B cell (primary cell): ENCODE data around the gene UNC5A. TPM values are rescaled to one million over a fixed set of nuclear protein-coding genes. Genes with fewer than 3 reads are reported as not detected.

ENCODE experiments used
- ATAC-seq: fragments of 200-7000 bp; cut with Tn5 transposase; one replicate; pipeline ENCODE4 v1.10.0; 2021; ENCODE audit warnings: low read depth, mild to moderate bottlenecking, moderate number of reproducible peaks, moderate library complexity
- CTCF ChIA-PET: fragments of 350-600 bp; sonication (Branson Sonifier 250); formaldehyde crosslinking; loops from one replicate; lab custom pipeline; 2021; ENCODE audit warnings: antibody characterized with exemption, inconsistent platforms; lab: Charles Lee
- POLR2A ChIA-PET: fragments of 350-600 bp; sonication (Branson Sonifier 250); formaldehyde crosslinking; loops from one replicate; lab custom pipeline; 2021; ENCODE audit warnings: antibody characterized with exemption; lab: Charles Lee
- DNase-seq: peaks from one replicate; pipeline ENCODE4 v3.0.0; 2013
- H2AFZ ChIP-seq: 2 replicates; pipeline ENCODE4 v1.6.1; 2012; ENCODE audit warnings: mild to moderate bottlenecking, low read depth, low read length; ENCODE audit not compliant: insufficient read depth, poor library complexity, severe bottlenecking
- H3K27ac ChIP-seq, 2 donors: 1 replicate in 1 of 2; 2 replicates in 1 of 2; pipeline ENCODE4 v1.5.1; 2012 to 2013; ENCODE audit warnings: low read length in 2 of 2, mild to moderate bottlenecking in 2 of 2, moderate library complexity in 1 of 2
- H3K27me3 ChIP-seq, 4 experiments: fragments of 200-600 bp in 1 of 4; sonication (generic) in 1 of 4; replicated peaks in 1 of 4; 1 replicate in 2 of 4; 2 replicates in 2 of 4; pipeline versions ENCODE4 v1.6.1 to v1.7.0; 2013 to 2016; ENCODE audit warnings: low read length in 3 of 4, mild to moderate bottlenecking in 2 of 4, mixed read lengths in 1 of 4, moderate library complexity in 1 of 4; ENCODE audit not compliant: insufficient read depth in 4 of 4, control insufficient read depth in 3 of 4; ENCODE audit errors: control extremely low read depth in 1 of 4
- H3K36me3 ChIP-seq, 2 experiments: replicated peaks in 1 of 2; 1 replicate in 1 of 2; 2 replicates in 1 of 2; pipeline versions ENCODE4 v1.6.1 to v1.7.1; 2013; ENCODE audit warnings: low read length in 1 of 2; ENCODE audit not compliant: insufficient read depth in 2 of 2, control insufficient read depth in 1 of 2; ENCODE audit errors: control extremely low read depth in 1 of 2, extremely low read depth in 1 of 2
- H3K4me1 ChIP-seq, 2 donors: fragments of 200-600 bp in 1 of 2; sonication (generic) in 1 of 2; 1 replicate in 1 of 2; 2 replicates in 1 of 2; pipeline versions ENCODE4 v1.5.1 to v1.6.1; 2013 to 2017; ENCODE audit warnings: low read length in 2 of 2; ENCODE audit not compliant: control insufficient read depth in 2 of 2, insufficient read depth in 2 of 2
- H3K4me2 ChIP-seq: replicated peaks from 2 replicates; pipeline ENCODE3; 2012; ENCODE audit warnings: mild to moderate bottlenecking, low read depth, low read length; ENCODE audit not compliant: poor library complexity, severe bottlenecking
- H3K4me3 ChIP-seq, 5 experiments: fragments of 200-600 bp in 1 of 5; sonication (generic) in 1 of 5; 1 replicate in 3 of 5; 2 replicates in 2 of 5; pipeline versions ENCODE4 v1.5.1 to v1.7.0; 2011 to 2016; ENCODE audit warnings: low read length in 4 of 5, mild to moderate bottlenecking in 4 of 5, low read depth in 2 of 5, control low read depth in 1 of 5, moderate library complexity in 1 of 5; ENCODE audit not compliant: insufficient read depth in 1 of 5; ENCODE audit errors: control extremely low read depth in 1 of 5, extremely low read depth in 1 of 5
- H3K79me2 ChIP-seq: fragments of 200-600 bp; sonication (generic); one replicate; pipeline ENCODE4 v1.6.0; 2016; ENCODE audit warnings: low read length; ENCODE audit not compliant: control insufficient read depth, insufficient read depth
- H3K9ac ChIP-seq: fragments of 200-600 bp; sonication (generic); 2 replicates; pipeline ENCODE4 v1.6.1; 2017; ENCODE audit warnings: mild to moderate bottlenecking, low read length, moderate library complexity
- H3K9me3 ChIP-seq, 3 donors: one replicate each; pipeline versions ENCODE4 v1.6.1 to v1.7.1; 2013; ENCODE audit warnings: low read length in 2 of 3; ENCODE audit not compliant: control insufficient read depth in 2 of 3, insufficient read depth in 1 of 3; ENCODE audit errors: control extremely low read depth in 1 of 3
- H4K20me1 ChIP-seq: 2 replicates; pipeline ENCODE4 v1.6.0; 2012; ENCODE audit warnings: mild to moderate bottlenecking, low read length; ENCODE audit not compliant: insufficient read depth, control insufficient read depth, poor library complexity, severe bottlenecking
- H3K27ac Mint-ChIP-seq: one replicate; pipeline ENCODE4 v1.8.0; 2021; ENCODE audit warnings: mixed read lengths
- H3K27me3 Mint-ChIP-seq: one replicate; pipeline ENCODE4 v1.8.0; 2021; ENCODE audit warnings: mixed read lengths
- H3K4me1 Mint-ChIP-seq: one replicate; pipeline ENCODE4 v1.8.0; 2021; ENCODE audit warnings: mixed read lengths
- H3K4me3 Mint-ChIP-seq: one replicate; pipeline ENCODE4 v1.8.0; 2021; ENCODE audit warnings: mixed read lengths
- H3K9me3 Mint-ChIP-seq: one replicate; pipeline ENCODE4 v1.8.0; 2022; ENCODE audit warnings: mixed read lengths; ENCODE audit not compliant: insufficient read depth
- CTCF ChIP-seq: fragments of 200-600 bp; IDR thresholded peaks from one replicate; pipeline ENCODE4 v1.8.0; 2022; ENCODE audit warnings: antibody characterized with exemption, mild to moderate bottlenecking
- EZH2 ChIP-seq: IDR thresholded peaks from 2 replicates; pipeline ENCODE4 v1.6.1; 2012; ENCODE audit warnings: borderline replicate concordance, low read depth, mild to moderate bottlenecking, moderate library complexity, low read length; ENCODE audit not compliant: insufficient read depth, poor library complexity, severe bottlenecking
- WGBS: methylation state at CpG from one replicate; pipeline ENCODE4 v1.1.5; 2013; ENCODE audit warnings: missing lambda C conversion rate; ENCODE audit not compliant: insufficient coverage; 5-methylcytosine and 5-hydroxymethylcytosine counted together
- intact Hi-C: fragments of 100-400 bp; cut with micrococcal nuclease; formaldehyde crosslinking; loops from one replicate; pipeline ENCODE4 v1.10.0; 2022
- polyA plus RNA-seq: library from polyadenylated mRNA; depleted of rRNA; stranded (reverse); fragments of >200 nt; gene quantifications from 2 replicates; pipeline ENCODE4 v1.2.3, GENCODE V29; 2012
- total RNA-seq, 2 donors: library from RNA; stranded (reverse); fragments of 120-200 nt in 1 of 2; gene quantifications; 1 replicate in 1 of 2; 2 replicates in 1 of 2; pipeline versions ENCODE4 v1.2.3 to v1.2.4, GENCODE V29; 2013 to 2022

The UNC5A gene
- total and polyA plus RNA-seq, 2 donors (not counting 1 experiment from before 2014, with no cell fraction given): not detected

GRCh38 chr5:176884571-176884890 is 74.2 kb downstream of the UNC5A start:
- H3K79me2 ChIP-seq: no peaks in the 10 kb centered on the region
- no peak overlapping the region for H3K27ac ChIP-seq
- 84% methylated on average over 4 of the region's 4 CpGs for WGBS
- ChIA-PET POLR2A (no interaction called here), CTCF (no interaction called here)
- H3K9me3 ChIP-seq: no peaks in the 10 kb centered on the region
- no peak overlapping the region for H3K4me3 ChIP-seq
- H3K4me3 Mint-ChIP-seq: no peak overlapping the region
- H3K36me3 ChIP-seq: no peaks in the 10 kb centered on the region
- no peak overlapping the region for H3K4me2 ChIP-seq
- no peaks in the 10 kb centered on the region for H3K9me3 Mint-ChIP-seq
- H2AFZ ChIP-seq: no peak overlapping the region
- H3K27me3 Mint-ChIP-seq: peaks cover 7% of the 10 kb centered on the region
- peaks cover 0 to 2% (median 0%) of the 10 kb centered on the region in 4 experiments for H3K27me3 ChIP-seq
- H4K20me1 ChIP-seq: no peaks in the 10 kb centered on the region
- TF ChIP-seq EZH2: no peak
- no peak for TF ChIP-seq CTCF
- ATAC-seq (no peak), DNase-seq (no peak)
- intact Hi-C loops: no loop called here
- no peaks in the 10 kb centered on the region for H3K4me1 ChIP-seq
- H3K9ac ChIP-seq: no peak overlapping the region
- no peaks in the 10 kb centered on the region for H3K4me1 Mint-ChIP-seq
- no peak overlapping the region for H3K27ac Mint-ChIP-seq

- Histone ChIP-seq H3K9ac (no peak overlapping the region), H3K4me2 (no peak overlapping the region), H3K36me3 (no peaks in the 10 kb centered on the region), H2AFZ (no peak overlapping the region), H3K4me3 (no peak overlapping the region), H3K9me3 (no peaks in the 10 kb centered on the region), H3K27me3 (peaks cover 0 to 2% (median 0%) of the 10 kb centered on the region in 4 experiments), H3K4me1 (no peaks in the 10 kb centered on the region), H3K27ac (no peak overlapping the region), H4K20me1 (no peaks in the 10 kb centered on the region), H3K79me2 (no peaks in the 10 kb centered on the region)
- H3K9me3 Mint-ChIP-seq: no peaks in the 10 kb centered on the region
- H3K4me3 Mint-ChIP-seq: no peak overlapping the region
- POLR2A ChIA-PET: no interaction called here
- intact Hi-C loops: no loop called here
- no peak for DNase-seq
- TF ChIP-seq EZH2 (no peak), CTCF (no peak)
- no peak for ATAC-seq
- peaks cover 14% of the 10 kb centered on the region for H3K27me3 Mint-ChIP-seq
- H3K27ac Mint-ChIP-seq: no peak overlapping the region
- no peaks in the 10 kb centered on the region for H3K4me1 Mint-ChIP-seq
- WGBS: 95% methylated on average over 11 of the region's 13 CpGs
- CTCF ChIA-PET: no interaction called here
Observed at GRCh38 chr5:176886336-176887251, 76.2 kb downstream of the UNC5A start.
